Activated T-cell treated with anti-CD3 and anti-CD28 coated beads, Interleukin-2, amount 50 U/mL, for 24 hours (primary cell): ENCODE data around the gene POLR3G.
A peak's percentile ranks its signal among the peaks of the same experiment; 100 is the strongest.

Source experiments
- DNase-seq: peaks from one replicate; pipeline ENCODE4 v3.0.0-alpha.2; 2020
- H3K27ac Mint-ChIP-seq: 2 replicates; pipeline ENCODE4 v1.8.0; 2020; ENCODE audit warnings: mild to moderate bottlenecking, mixed read lengths
- H3K27me3 Mint-ChIP-seq: 2 replicates; pipeline ENCODE4 v1.8.0; 2020; ENCODE audit warnings: mixed read lengths
- H3K36me3 Mint-ChIP-seq: 2 replicates; pipeline ENCODE4 v1.8.0; 2020; ENCODE audit warnings: low read depth, mixed read lengths
- H3K4me1 Mint-ChIP-seq: 2 replicates; pipeline ENCODE4 v1.8.0; 2020; ENCODE audit warnings: low read depth, mixed read lengths
- H3K4me3 Mint-ChIP-seq: 2 replicates; pipeline ENCODE4 v1.8.0; 2020; ENCODE audit warnings: mild to moderate bottlenecking, moderate library complexity, mixed read lengths
- H3K9me3 Mint-ChIP-seq: 2 replicates; pipeline ENCODE4 v1.8.0; 2020; ENCODE audit warnings: mixed read lengths

Gene POLR3G

GRCh38 chr5:90551376-90551775, 76.7 kb downstream of the POLR3G start:
- H3K27me3 Mint-ChIP-seq = peaks cover 55% of the 10 kb centered on the region
- no peaks in the 10 kb centered on the region for H3K36me3 Mint-ChIP-seq
- H3K4me1 Mint-ChIP-seq = no peaks in the 10 kb centered on the region
- DNase-seq = no peak
- H3K27ac Mint-ChIP-seq = no peak overlapping the region
- no peak overlapping the region for H3K4me3 Mint-ChIP-seq
- H3K9me3 Mint-ChIP-seq = no peaks in the 10 kb centered on the region

- H3K4me1 Mint-ChIP-seq = peaks cover 6% of the 10 kb centered on the region
- H3K27me3 Mint-ChIP-seq = peaks cover 64% of the 10 kb centered on the region
- no peaks in the 10 kb centered on the region for H3K9me3 Mint-ChIP-seq
These were observed 79.0 kb downstream of the POLR3G start for GRCh38 chr5:90553711-90554110.

GRCh38 chr5:90554358-90555006, 79.8 kb downstream of the POLR3G start:
- no peak overlapping the region for H3K27ac Mint-ChIP-seq
- H3K9me3 Mint-ChIP-seq = no peaks in the 10 kb centered on the region
- DNase-seq = no peak
- peaks cover 69% of the 10 kb centered on the region for H3K27me3 Mint-ChIP-seq
- no peaks in the 10 kb centered on the region for H3K36me3 Mint-ChIP-seq
- H3K4me1 Mint-ChIP-seq = peaks cover 9% of the 10 kb centered on the region
- no peak overlapping the region for H3K4me3 Mint-ChIP-seq

More at GRCh38 chr5:90553711-90554110, 79.0 kb downstream of the POLR3G start:
- Mint-ChIP-seq H3K4me3 (no peak overlapping the region), H3K36me3 (no peaks in the 10 kb centered on the region), H3K27ac (no peak overlapping the region)
- no peak for DNase-seq

- Mint-ChIP-seq H3K36me3 (no peaks in the 10 kb centered on the region), H3K9me3 (no peaks in the 10 kb centered on the region), H3K4me3 (no peak overlapping the region), H3K4me1 (peaks cover 9% of the 10 kb centered on the region), H3K27ac (no peak overlapping the region), H3K27me3 (peaks cover 76% of the 10 kb centered on the region)
- DNase-seq = no peak
These were observed 81.0 kb downstream of the POLR3G start for GRCh38 chr5:90555666-90556065.

GRCh38 chr5:90557391-90557790, 82.7 kb downstream of the POLR3G start:
- Mint-ChIP-seq H3K27me3 (peaks cover 81% of the 10 kb centered on the region), H3K4me1 (peaks cover 9% of the 10 kb centered on the region), H3K27ac (no peak overlapping the region), H3K4me3 (no peak overlapping the region), H3K36me3 (no peaks in the 10 kb centered on the region), H3K9me3 (no peaks in the 10 kb centered on the region)
- no peak for DNase-seq

- Mint-ChIP-seq H3K4me3 (no peak overlapping the region), H3K27me3 (peaks cover 78% of the 10 kb centered on the region)
These were observed 83.2 kb downstream of the POLR3G start for GRCh38 chr5:90557871-90558270.

GRCh38 chr5:90558344-90559192, 83.9 kb downstream of the POLR3G start, which contains the start of gene ADGRV1:
Gene ADGRV1 (plus strand): TSS chr5:90558797. CDS start chr5:90558896, 99 bp downstream.
- no peak for DNase-seq
- peak within 1 kb of the TSS; percentile 59 for H3K4me3 Mint-ChIP-seq
- no peak within 1 kb of the TSS for H3K27ac Mint-ChIP-seq
- H3K27me3 Mint-ChIP-seq = peaks cover 75% of the 10 kb centered on the region
- no peaks in the 10 kb centered on the region for H3K9me3 Mint-ChIP-seq
- H3K4me1 Mint-ChIP-seq = peaks cover 9% of the 10 kb centered on the region
- H3K36me3 Mint-ChIP-seq = no peaks in the 10 kb centered on the region

More at GRCh38 chr5:90557871-90558270, 83.2 kb downstream of the POLR3G start:
- no peaks in the 10 kb centered on the region for H3K9me3 Mint-ChIP-seq
- no peaks in the 10 kb centered on the region for H3K36me3 Mint-ChIP-seq
- DNase-seq = no peak
- H3K27ac Mint-ChIP-seq = no peak overlapping the region
- peaks cover 9% of the 10 kb centered on the region for H3K4me1 Mint-ChIP-seq

- DNase-seq = no peak
- no peak overlapping the region for H3K4me3 Mint-ChIP-seq
- H3K4me1 Mint-ChIP-seq = peaks cover 9% of the 10 kb centered on the region
- no peaks in the 10 kb centered on the region for H3K9me3 Mint-ChIP-seq
- H3K27ac Mint-ChIP-seq = no peak overlapping the region
- no peaks in the 10 kb centered on the region for H3K36me3 Mint-ChIP-seq
- H3K27me3 Mint-ChIP-seq = peaks cover 72% of the 10 kb centered on the region
These were observed 86.1 kb downstream of the POLR3G start for GRCh38 chr5:90560771-90561170.

GRCh38 chr5:90561766-90562165, 87.1 kb downstream of the POLR3G start:
- DNase-seq = no peak
- no peak overlapping the region for H3K4me3 Mint-ChIP-seq
- H3K9me3 Mint-ChIP-seq = no peaks in the 10 kb centered on the region
- H3K27me3 Mint-ChIP-seq = peaks cover 62% of the 10 kb centered on the region
- no peak overlapping the region for H3K27ac Mint-ChIP-seq
- peaks cover 9% of the 10 kb centered on the region for H3K4me1 Mint-ChIP-seq
- H3K36me3 Mint-ChIP-seq = no peaks in the 10 kb centered on the region

GRCh38 chr5:90562341-90562740, 87.7 kb downstream of the POLR3G start:
- no peak overlapping the region for H3K27ac Mint-ChIP-seq
- H3K27me3 Mint-ChIP-seq = peaks cover 56% of the 10 kb centered on the region
- DNase-seq = no peak
- H3K4me3 Mint-ChIP-seq = no peak overlapping the region
- H3K4me1 Mint-ChIP-seq = peaks cover 9% of the 10 kb centered on the region
- no peaks in the 10 kb centered on the region for H3K9me3 Mint-ChIP-seq
- H3K36me3 Mint-ChIP-seq = no peaks in the 10 kb centered on the region

GRCh38 chr5:90563108-90563507, 88.4 kb downstream of the POLR3G start:
- Mint-ChIP-seq H3K4me1 (peaks cover 7% of the 10 kb centered on the region), H3K36me3 (no peaks in the 10 kb centered on the region), H3K27ac (no peak overlapping the region), H3K4me3 (no peak overlapping the region), H3K9me3 (no peaks in the 10 kb centered on the region), H3K27me3 (peaks cover 55% of the 10 kb centered on the region)
- DNase-seq = no peak
